H1 (cell line): ENCODE results near the gene NOLC1. TPM values are rescaled to one million over a fixed set of nuclear protein-coding genes. Genes with fewer than 3 reads are reported as not detected.

ENCODE experiments used
- CTCF ChIA-PET: fragments of 300-600 bp; sonication (Branson Sonifier 250); formaldehyde crosslinking; loops from one replicate; lab custom pipeline; 2021; ENCODE audit not compliant: partially characterized antibody; lab: Charles Lee
- POLR2A ChIA-PET: fragments of 300-600 bp; sonication (Branson Sonifier 250); formaldehyde crosslinking; loops from one replicate; lab custom pipeline; 2021; ENCODE audit warnings: inconsistent platforms; ENCODE audit not compliant: partially characterized antibody; lab: Charles Lee
- DNase-seq, 2 experiments: peaks; one replicate each; pipeline versions ENCODE4 v3.0.0 to v3.0.0-alpha.2; 2010 to 2022; ENCODE audit warnings: low spot score in 2 of 2, low read depth in 1 of 2, mixed read lengths in 1 of 2
- FAIRE-seq: peaks from 2 replicates; lab custom pipeline; 2011; peaks lifted over from hg19 to GRCh38; lab: Jason Lieb, UNC
- H2AFZ ChIP-seq: 2 replicates; pipeline ENCODE4 v1.8.1; 2012; ENCODE audit warnings: low read length, inconsistent platforms
- H2AK5ac ChIP-seq: 2 replicates; pipeline ENCODE4 v1.6.1; 2013; ENCODE audit warnings: low read depth, low read length
- H2BK120ac ChIP-seq: replicated peaks from 2 replicates; pipeline ENCODE3; 2013; ENCODE audit warnings: low read depth, low read length, inconsistent platforms
- H2BK12ac ChIP-seq: 2 replicates; pipeline ENCODE4 v1.6.1; 2013; ENCODE audit warnings: low read depth, low read length
- H2BK15ac ChIP-seq: 2 replicates; pipeline ENCODE4 v1.6.1; 2013; ENCODE audit warnings: low read length
- H2BK20ac ChIP-seq: 2 replicates; pipeline ENCODE4 v1.6.1; 2013; ENCODE audit warnings: low read length
- H2BK5ac ChIP-seq: 2 replicates; pipeline ENCODE4 v1.6.1; 2013; ENCODE audit warnings: low read depth, low read length
- H3K14ac ChIP-seq: 2 replicates; pipeline ENCODE4 v1.6.1; 2013; ENCODE audit warnings: inconsistent platforms; ENCODE audit not compliant: insufficient read length
- H3K18ac ChIP-seq: 2 replicates; pipeline ENCODE4 v1.6.1; 2013; ENCODE audit warnings: low read length; ENCODE audit errors: extremely low read depth
- H3K23ac ChIP-seq: 2 replicates; pipeline ENCODE4 v1.6.1; 2013; ENCODE audit warnings: inconsistent platforms; ENCODE audit not compliant: insufficient read length
- H3K23me2 ChIP-seq: 2 replicates; pipeline ENCODE4 v1.6.1; 2013; ENCODE audit warnings: low read depth, low read length
- H3K27ac ChIP-seq: 2 replicates; pipeline ENCODE4 v1.6.1; 2011; ENCODE audit warnings: low read depth, low read length, inconsistent platforms
- H3K27me3 ChIP-seq, 4 experiments: replicated peaks in 1 of 4; 1 replicate in 1 of 4; 2 replicates in 3 of 4; pipeline versions ENCODE4 v1.6.1 to v1.8.1; 2011 to 2013; ENCODE audit warnings: low read length in 3 of 4, mild to moderate bottlenecking in 3 of 4, inconsistent platforms in 2 of 4, mixed read lengths in 2 of 4, moderate library complexity in 1 of 4; ENCODE audit not compliant: control insufficient read depth in 3 of 4, insufficient read depth in 3 of 4; ENCODE audit errors: extremely low read depth in 1 of 4
- H3K36me3 ChIP-seq, 4 experiments: 2 replicates each; pipeline versions ENCODE4 v1.6.1 to v1.8.1; 2011 to 2013; ENCODE audit warnings: mild to moderate bottlenecking in 4 of 4, low read length in 3 of 4, moderate library complexity in 2 of 4, control low read depth in 1 of 4, inconsistent platforms in 1 of 4; ENCODE audit not compliant: insufficient read depth in 4 of 4, control insufficient read depth in 2 of 4
- H3K4ac ChIP-seq: replicated peaks from 2 replicates; pipeline ENCODE3; 2013; ENCODE audit warnings: low read length, low read depth, mixed read lengths, inconsistent platforms; ENCODE audit not compliant: insufficient read length
- H3K4me1 ChIP-seq, 4 experiments: replicated peaks in 1 of 4; 1 replicate in 1 of 4; 2 replicates in 3 of 4; pipeline versions ENCODE4 v1.6.1 to v1.8.1; 2011 to 2013; ENCODE audit warnings: low read length in 3 of 4, inconsistent platforms in 2 of 4, mixed read lengths in 1 of 4; ENCODE audit not compliant: insufficient read depth in 4 of 4, control insufficient read depth in 3 of 4
- H3K4me2 ChIP-seq, 2 experiments: 2 replicates each; pipeline versions ENCODE4 v1.6.1 to v1.8.1; 2011 to 2013; ENCODE audit warnings: low read depth in 2 of 2, low read length in 2 of 2, control low read depth in 1 of 2, inconsistent platforms in 1 of 2, mild to moderate bottlenecking in 1 of 2; ENCODE audit not compliant: insufficient read depth in 1 of 2
- H3K4me3 ChIP-seq, 4 experiments: fragments of 200-600, 300-600 bp in 1 of 4; sonication (generic), shearing (Covaris generic), sonication (Bioruptor Twin) in 1 of 4; 2 replicates each; pipeline versions ENCODE4 v1.5.1 to v1.8.1; 2011 to 2016; ENCODE audit warnings: low read length in 4 of 4, low read depth in 3 of 4, control low read depth in 2 of 4, inconsistent platforms in 2 of 4, mild to moderate bottlenecking in 2 of 4, mixed read lengths in 1 of 4, moderate library complexity in 1 of 4; ENCODE audit not compliant: insufficient read depth in 2 of 4; ENCODE audit errors: extremely low read depth in 1 of 4
- H3K56ac ChIP-seq: replicated peaks from 2 replicates; pipeline ENCODE3; 2013; ENCODE audit warnings: low read depth, mild to moderate bottlenecking, mixed read lengths, low read length, inconsistent platforms; ENCODE audit not compliant: insufficient read length
- H3K79me1 ChIP-seq: 2 replicates; pipeline ENCODE4 v1.6.1; 2013; ENCODE audit warnings: low read depth, low read length, control low read depth
- H3K79me2 ChIP-seq, 2 experiments: 2 replicates each; pipeline versions ENCODE4 v1.6.1 to v1.8.1; 2012 to 2013; ENCODE audit warnings: low read length in 2 of 2, mild to moderate bottlenecking in 2 of 2, inconsistent platforms in 1 of 2; ENCODE audit not compliant: insufficient read depth in 2 of 2, control insufficient read depth in 1 of 2
- H3K9ac ChIP-seq, 4 experiments: replicated peaks in 1 of 4; 1 replicate in 1 of 4; 2 replicates in 3 of 4; pipeline versions ENCODE4 v1.6.1 to v1.8.1; 2011 to 2013; ENCODE audit warnings: low read depth in 3 of 4, low read length in 3 of 4, control low read depth in 2 of 4, mild to moderate bottlenecking in 2 of 4, moderate library complexity in 2 of 4, inconsistent platforms in 1 of 4; ENCODE audit errors: extremely low read depth in 1 of 4
- H3K9me3 ChIP-seq, 2 experiments: 2 replicates each; pipeline versions ENCODE4 v1.6.1 to v1.8.1; 2012 to 2013; ENCODE audit warnings: mild to moderate bottlenecking in 2 of 2, moderate library complexity in 2 of 2, control low read depth in 1 of 2, inconsistent platforms in 1 of 2, low read depth in 1 of 2, low read length in 1 of 2, mixed read lengths in 1 of 2; ENCODE audit not compliant: insufficient read depth in 2 of 2
- H4K20me1 ChIP-seq, 2 experiments: replicated peaks in 1 of 2; 2 replicates each; pipeline versions ENCODE3 to v1.8.1; 2011 to 2013; ENCODE audit warnings: inconsistent platforms in 2 of 2, low read length in 2 of 2, mild to moderate bottlenecking in 1 of 2; ENCODE audit not compliant: insufficient read depth in 2 of 2, control insufficient read depth in 1 of 2
- H4K5ac ChIP-seq: 2 replicates; pipeline ENCODE4 v1.6.1; 2013; ENCODE audit warnings: low read length, low read depth, mixed read lengths, inconsistent platforms; ENCODE audit not compliant: insufficient read length
- H4K8ac ChIP-seq: 2 replicates; pipeline ENCODE4 v1.8.0; 2013; ENCODE audit warnings: mild to moderate bottlenecking, moderate library complexity, low read length, inconsistent platforms; ENCODE audit not compliant: insufficient read depth; ENCODE audit errors: extremely low read depth
- H4K91ac ChIP-seq: replicated peaks from 2 replicates; pipeline ENCODE3; 2013; ENCODE audit warnings: low read length, mixed read lengths, inconsistent platforms; ENCODE audit not compliant: insufficient read length
- KDM4A ChIP-seq: IDR thresholded peaks from one replicate; pipeline ENCODE4 v1.7.1; 2012; ENCODE audit warnings: low read depth, mild to moderate bottlenecking, moderate library complexity, low read length, inconsistent platforms; ENCODE audit not compliant: severe bottlenecking
- PHF8 ChIP-seq: fragments of 200-600 bp; sonication (generic); conservative IDR thresholded peaks from 2 replicates; pipeline ENCODE4 v1.7.1; 2012; ENCODE audit warnings: low read depth, mild to moderate bottlenecking, inconsistent platforms, low read length, moderate library complexity
- SAP30 ChIP-seq: fragments of 300-600 bp; sonication (generic); IDR thresholded peaks from 2 replicates; pipeline ENCODE4 v1.7.1; 2012; ENCODE audit warnings: low read length, moderate library complexity, mild to moderate bottlenecking, inconsistent platforms; ENCODE audit not compliant: insufficient read depth, insufficient replicate concordance
- SIRT6 ChIP-seq: IDR thresholded peaks from one replicate; pipeline ENCODE4 v1.7.1; 2012; ENCODE audit warnings: low read length, inconsistent platforms
- SRF ChIP-seq: IDR thresholded peaks from 2 replicates; pipeline ENCODE4 v1.6.1; 2011; ENCODE audit warnings: mild to moderate bottlenecking, low read depth, low read length, moderate library complexity
- TEAD4 ChIP-seq: IDR thresholded peaks from 2 replicates; pipeline ENCODE4 v1.6.1; 2012; ENCODE audit warnings: low read depth, low read length, inconsistent platforms, mixed read lengths
- YY1 ChIP-seq: IDR thresholded peaks from 2 replicates; pipeline ENCODE4 v1.6.1; 2011; ENCODE audit warnings: low read depth, mild to moderate bottlenecking, low read length
- ZNF274 ChIP-seq: IDR thresholded peaks from 2 replicates; pipeline ENCODE4 v1.7.0; 2012; ENCODE audit warnings: low read length, borderline replicate concordance; ENCODE audit errors: extremely low read depth
- WGBS, 2 experiments: shearing (Covaris generic) in 1 of 2; methylation state at CpG; one replicate each; pipeline versions ENCODE4 v1.1.6 to v1.1.7; 2013 to 2015; ENCODE audit warnings: low lambda C conversion rate in 2 of 2, mixed read lengths in 2 of 2, inconsistent platforms in 1 of 2, low coverage in 1 of 2, missing lambda C conversion rate in 1 of 2; ENCODE audit not compliant: insufficient replicate concordance in 2 of 2, insufficient coverage in 1 of 2, insufficient read length in 1 of 2; ENCODE audit errors: extremely low coverage in 1 of 2, missing lambda C conversion rate in 1 of 2; 5-methylcytosine and 5-hydroxymethylcytosine counted together
- polyA plus RNA-seq, 7 experiments: library from polyadenylated mRNA; depleted of rRNA in 3 of 7; stranded (reverse) in 5 of 7; unstranded in 2 of 7; fragments of >200 nt in 5 of 7; fragments of 200-250 nt in 2 of 7; gene quantifications; 1 replicate in 5 of 7; 2 replicates in 1 of 7; 4 replicates in 1 of 7; pipeline versions ENCODE4 v1.2.1 to v1.2.3, GENCODE V29; 2011 to 2013; ENCODE audit warnings: missing spikeins in 2 of 7, mixed read lengths in 2 of 7
- total RNA-seq: library from RNA; stranded (reverse); fragmentation: NEBNext Ultra II Directional; extraction: Animal tissue kit (Norgen Biotek cat#: 25700); gene quantifications from 2 replicates; pipeline ENCODE4 v1.2.1, GENCODE V29; 2021
- TF ChIP-seq, protein P1 (sequence below): IDR thresholded peaks from 2 replicates; pipeline ENCODE4 v1.6.1; 2012; ENCODE audit warnings: low read length, inconsistent platforms

NOLC1 gene
- total and polyA plus RNA-seq, 2 of the 8 experiments (the other 6 are each of a cell fraction or from before 2014, with no cell fraction given) = 86.3 to 191 TPM

DNA sequence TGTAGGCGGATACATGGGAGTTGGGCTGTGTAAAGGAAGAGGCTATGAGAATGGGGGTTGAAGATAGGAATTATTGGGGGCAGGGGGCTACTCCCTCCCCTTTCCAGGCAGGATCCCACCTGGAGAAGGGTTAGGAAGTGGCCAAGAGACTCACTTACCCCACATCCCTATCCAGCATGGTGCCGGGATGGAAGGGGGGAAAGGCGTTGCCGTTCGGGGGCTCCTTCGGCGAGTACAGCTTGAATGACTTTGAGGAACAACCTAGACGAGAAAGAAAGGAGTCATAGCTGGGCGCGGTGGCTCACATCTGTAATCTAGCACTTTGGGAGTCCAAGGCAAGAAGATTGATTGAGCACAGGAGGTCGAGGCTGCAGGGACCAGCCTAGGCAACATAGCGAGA lies 40.9 kb upstream of the NOLC1 start:
- Histone ChIP-seq H3K9ac (no peak overlapping the region), H3K23ac (no peak overlapping the region), H4K91ac (no peak overlapping the region), H2BK5ac (no peak overlapping the region), H3K27me3 (no peaks in the 10 kb centered on the region), H3K4me1 (peaks cover 7 to 21% (median 15%) of the 10 kb centered on the region in 4 experiments), H3K79me1 (peaks cover 17% of the 10 kb centered on the region; the same call in 1 of the 2 replicates), H3K14ac (no peak overlapping the region), H2BK12ac (no peak overlapping the region), H4K5ac (no peak overlapping the region), H3K4ac (no peak overlapping the region), H3K56ac (no peak overlapping the region), H2BK15ac (no peak overlapping the region), H2BK20ac (no peak overlapping the region), H3K36me3 (peaks cover 33 to 55% (median 46%) of the 10 kb centered on the region in 4 experiments), H3K4me2 (no peak overlapping the region), H3K4me3 (no peak overlapping the region), H4K8ac (no peak overlapping the region), H4K20me1 (peaks cover 39 to 42% of the 10 kb centered on the region in 2 experiments), H3K9me3 (no peaks in the 10 kb centered on the region), H3K23me2 (peaks cover 3% of the 10 kb centered on the region; the same call in 1 of the 2 replicates), H2AFZ (no peak overlapping the region), H2AK5ac (no peak overlapping the region), H3K79me2 (peaks cover 16 to 50% of the 10 kb centered on the region in 2 experiments), H2BK120ac (no peak overlapping the region), H3K27ac (no peak overlapping the region), H3K18ac (no peak overlapping the region)
- DNase-seq (no peak), FAIRE-seq (no peak)
- ChIA-PET POLR2A (interaction anchor here (1.0 to 1.8 kb wide), 5 partner anchors 9 to 41 kb away, joined by 3 to 15 read pairs (median 4); partner anchors contain the start of genes NOLC1 and PPRC1), CTCF (interaction anchor here (0.8 to 7.9 kb wide), 9 partner anchors 11 to 276 kb away, joined by 3 to 86 read pairs (median 5); no protein-coding TSS in a partner anchor)
- 85% methylated on average over 7 of the region's 12 CpGs; no CpG with 5 or more reads in 1 of the 2 experiments for WGBS, 2 experiments
- no peak for TF ChIP-seq ZNF274
- TF ChIP-seq, protein P1, sequence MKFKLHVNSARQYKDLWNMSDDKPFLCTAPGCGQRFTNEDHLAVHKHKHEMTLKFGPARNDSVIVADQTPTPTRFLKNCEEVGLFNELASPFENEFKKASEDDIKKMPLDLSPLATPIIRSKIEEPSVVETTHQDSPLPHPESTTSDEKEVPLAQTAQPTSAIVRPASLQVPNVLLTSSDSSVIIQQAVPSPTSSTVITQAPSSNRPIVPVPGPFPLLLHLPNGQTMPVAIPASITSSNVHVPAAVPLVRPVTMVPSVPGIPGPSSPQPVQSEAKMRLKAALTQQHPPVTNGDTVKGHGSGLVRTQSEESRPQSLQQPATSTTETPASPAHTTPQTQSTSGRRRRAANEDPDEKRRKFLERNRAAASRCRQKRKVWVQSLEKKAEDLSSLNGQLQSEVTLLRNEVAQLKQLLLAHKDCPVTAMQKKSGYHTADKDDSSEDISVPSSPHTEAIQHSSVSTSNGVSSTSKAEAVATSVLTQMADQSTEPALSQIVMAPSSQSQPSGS = no peak
- no peak for TF ChIP-seq PHF8
- TF ChIP-seq YY1 = no peak
- TF ChIP-seq TEAD4 = no peak
- no peak for TF ChIP-seq SAP30
- TF ChIP-seq SRF = no peak
- no peak for TF ChIP-seq SIRT6
- no peak for TF ChIP-seq KDM4A
